ENCODE measurements around the gene FHL2. TPM values are rescaled to one million over a fixed set of nuclear protein-coding genes. Genes with fewer than 3 reads are reported as not detected.

Gene FHL2
- total RNA-seq, 1 experiment from 2014 or later, result 21.1 TPM

DNA sequence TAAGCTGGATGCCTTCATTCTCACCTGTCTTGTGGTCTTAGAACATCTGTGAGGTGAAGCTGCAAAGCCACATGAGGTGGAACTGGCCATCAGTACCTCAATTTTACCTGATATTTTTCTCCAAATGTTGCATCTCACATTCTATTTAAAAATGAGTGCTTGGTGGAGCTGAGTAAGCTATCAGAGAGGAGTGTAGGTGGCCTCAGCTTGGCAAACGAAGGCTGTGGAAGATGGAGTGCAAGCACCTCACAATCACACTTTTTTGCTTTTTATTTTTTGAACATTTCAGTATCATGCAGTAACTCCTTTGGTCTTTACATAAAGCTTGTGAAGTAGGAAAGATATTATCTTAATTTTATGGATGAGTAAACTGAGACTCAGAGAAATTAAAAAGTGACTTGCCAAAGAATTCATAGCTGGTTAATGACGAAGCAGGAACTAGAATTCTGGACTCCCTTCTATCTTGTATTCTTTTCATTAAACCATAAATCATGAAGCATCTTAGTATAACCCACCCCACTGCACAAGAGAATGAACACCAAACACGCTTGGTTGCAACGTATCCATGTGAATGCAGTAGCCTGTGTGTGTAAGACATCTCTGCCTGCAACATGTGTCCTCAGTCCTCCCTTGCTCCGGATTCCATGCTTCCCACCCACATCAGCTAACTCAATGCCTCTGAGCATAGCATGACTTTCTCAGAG lies 34.3 kb downstream of the FHL2 start:
- ChIA-PET CTCF (no interaction called here), POLR2A (interaction anchor here (0.8 kb wide), 1 partner anchor 32 kb away, joined by 3 read pairs; no protein-coding TSS in a partner anchor)
- Mint-ChIP-seq H3K27ac (no peak overlapping the region), H3K27me3 (ENCODE audit: low read depth) (no peaks in the 10 kb centered on the region), H3K4me3 (no peak overlapping the region), H3K4me1 (peaks cover under 1% of the 10 kb centered on the region; the same call in 1 of the 2 replicates), H3K9me3 (no peaks in the 10 kb centered on the region), H3K36me3 (peaks cover 35% of the 10 kb centered on the region)
- ATAC-seq (no peak), DNase-seq (ENCODE audit: low spot score) (no peak)
- TF ChIP-seq GABPB1 (CRISPR knock-in tag; IDR thresholded peaks at IDR 0.05) (no peak), ESRRA (CRISPR knock-in tag; IDR thresholded peaks at IDR 0.05; ENCODE audit: borderline replicate concordance) (no peak), NR2C2 (CRISPR knock-in tag; IDR thresholded peaks at IDR 0.05) (no peak), EMX1 (CRISPR knock-in tag; IDR thresholded peaks at IDR 0.05) (no peak), ZNF219 (CRISPR knock-in tag; IDR thresholded peaks at IDR 0.05; ENCODE audit: borderline replicate concordance) (no peak), ZNF423 (CRISPR knock-in tag; IDR thresholded peaks at IDR 0.05) (no peak), NFATC4 (CRISPR knock-in tag; IDR thresholded peaks at IDR 0.05) (no peak), SMAD4 (CRISPR knock-in tag; IDR thresholded peaks at IDR 0.05) (no peak), SOX15 (CRISPR knock-in tag; IDR thresholded peaks at IDR 0.05) (no peak)
- TF ChIP-seq, protein P1, sequence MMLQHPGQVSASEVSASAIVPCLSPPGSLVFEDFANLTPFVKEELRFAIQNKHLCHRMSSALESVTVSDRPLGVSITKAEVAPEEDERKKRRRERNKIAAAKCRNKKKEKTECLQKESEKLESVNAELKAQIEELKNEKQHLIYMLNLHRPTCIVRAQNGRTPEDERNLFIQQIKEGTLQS (CRISPR knock-in tag; conservative IDR thresholded peaks at IDR 0.05), result no peak
- TF ChIP-seq, protein P2, sequence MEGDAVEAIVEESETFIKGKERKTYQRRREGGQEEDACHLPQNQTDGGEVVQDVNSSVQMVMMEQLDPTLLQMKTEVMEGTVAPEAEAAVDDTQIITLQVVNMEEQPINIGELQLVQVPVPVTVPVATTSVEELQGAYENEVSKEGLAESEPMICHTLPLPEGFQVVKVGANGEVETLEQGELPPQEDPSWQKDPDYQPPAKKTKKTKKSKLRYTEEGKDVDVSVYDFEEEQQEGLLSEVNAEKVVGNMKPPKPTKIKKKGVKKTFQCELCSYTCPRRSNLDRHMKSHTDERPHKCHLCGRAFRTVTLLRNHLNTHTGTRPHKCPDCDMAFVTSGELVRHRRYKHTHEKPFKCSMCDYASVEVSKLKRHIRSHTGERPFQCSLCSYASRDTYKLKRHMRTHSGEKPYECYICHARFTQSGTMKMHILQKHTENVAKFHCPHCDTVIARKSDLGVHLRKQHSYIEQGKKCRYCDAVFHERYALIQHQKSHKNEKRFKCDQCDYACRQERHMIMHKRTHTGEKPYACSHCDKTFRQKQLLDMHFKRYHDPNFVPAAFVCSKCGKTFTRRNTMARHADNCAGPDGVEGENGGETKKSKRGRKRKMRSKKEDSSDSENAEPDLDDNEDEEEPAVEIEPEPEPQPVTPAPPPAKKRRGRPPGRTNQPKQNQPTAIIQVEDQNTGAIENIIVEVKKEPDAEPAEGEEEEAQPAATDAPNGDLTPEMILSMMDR (IDR thresholded peaks at IDR 0.05), result no peak
- TF ChIP-seq, protein P3, sequence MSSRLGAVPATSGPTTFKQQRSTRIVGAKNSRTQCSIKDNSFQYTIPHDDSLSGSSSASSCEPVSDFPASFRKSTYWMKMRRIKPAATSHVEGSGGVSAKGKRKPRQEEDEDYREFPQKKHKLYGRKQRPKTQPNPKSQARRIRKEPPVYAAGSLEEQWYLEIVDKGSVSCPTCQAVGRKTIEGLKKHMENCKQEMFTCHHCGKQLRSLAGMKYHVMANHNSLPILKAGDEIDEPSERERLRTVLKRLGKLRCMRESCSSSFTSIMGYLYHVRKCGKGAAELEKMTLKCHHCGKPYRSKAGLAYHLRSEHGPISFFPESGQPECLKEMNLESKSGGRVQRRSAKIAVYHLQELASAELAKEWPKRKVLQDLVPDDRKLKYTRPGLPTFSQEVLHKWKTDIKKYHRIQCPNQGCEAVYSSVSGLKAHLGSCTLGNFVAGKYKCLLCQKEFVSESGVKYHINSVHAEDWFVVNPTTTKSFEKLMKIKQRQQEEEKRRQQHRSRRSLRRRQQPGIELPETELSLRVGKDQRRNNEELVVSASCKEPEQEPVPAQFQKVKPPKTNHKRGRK (CRISPR knock-in tag; IDR thresholded peaks at IDR 0.05; ENCODE audit: borderline replicate concordance), result no peak
- TF ChIP-seq, protein P4, sequence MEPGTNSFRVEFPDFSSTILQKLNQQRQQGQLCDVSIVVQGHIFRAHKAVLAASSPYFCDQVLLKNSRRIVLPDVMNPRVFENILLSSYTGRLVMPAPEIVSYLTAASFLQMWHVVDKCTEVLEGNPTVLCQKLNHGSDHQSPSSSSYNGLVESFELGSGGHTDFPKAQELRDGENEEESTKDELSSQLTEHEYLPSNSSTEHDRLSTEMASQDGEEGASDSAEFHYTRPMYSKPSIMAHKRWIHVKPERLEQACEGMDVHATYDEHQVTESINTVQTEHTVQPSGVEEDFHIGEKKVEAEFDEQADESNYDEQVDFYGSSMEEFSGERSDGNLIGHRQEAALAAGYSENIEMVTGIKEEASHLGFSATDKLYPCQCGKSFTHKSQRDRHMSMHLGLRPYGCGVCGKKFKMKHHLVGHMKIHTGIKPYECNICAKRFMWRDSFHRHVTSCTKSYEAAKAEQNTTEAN (CRISPR knock-in tag; IDR thresholded peaks at IDR 0.05), result no peak
- TF ChIP-seq, protein P5, sequence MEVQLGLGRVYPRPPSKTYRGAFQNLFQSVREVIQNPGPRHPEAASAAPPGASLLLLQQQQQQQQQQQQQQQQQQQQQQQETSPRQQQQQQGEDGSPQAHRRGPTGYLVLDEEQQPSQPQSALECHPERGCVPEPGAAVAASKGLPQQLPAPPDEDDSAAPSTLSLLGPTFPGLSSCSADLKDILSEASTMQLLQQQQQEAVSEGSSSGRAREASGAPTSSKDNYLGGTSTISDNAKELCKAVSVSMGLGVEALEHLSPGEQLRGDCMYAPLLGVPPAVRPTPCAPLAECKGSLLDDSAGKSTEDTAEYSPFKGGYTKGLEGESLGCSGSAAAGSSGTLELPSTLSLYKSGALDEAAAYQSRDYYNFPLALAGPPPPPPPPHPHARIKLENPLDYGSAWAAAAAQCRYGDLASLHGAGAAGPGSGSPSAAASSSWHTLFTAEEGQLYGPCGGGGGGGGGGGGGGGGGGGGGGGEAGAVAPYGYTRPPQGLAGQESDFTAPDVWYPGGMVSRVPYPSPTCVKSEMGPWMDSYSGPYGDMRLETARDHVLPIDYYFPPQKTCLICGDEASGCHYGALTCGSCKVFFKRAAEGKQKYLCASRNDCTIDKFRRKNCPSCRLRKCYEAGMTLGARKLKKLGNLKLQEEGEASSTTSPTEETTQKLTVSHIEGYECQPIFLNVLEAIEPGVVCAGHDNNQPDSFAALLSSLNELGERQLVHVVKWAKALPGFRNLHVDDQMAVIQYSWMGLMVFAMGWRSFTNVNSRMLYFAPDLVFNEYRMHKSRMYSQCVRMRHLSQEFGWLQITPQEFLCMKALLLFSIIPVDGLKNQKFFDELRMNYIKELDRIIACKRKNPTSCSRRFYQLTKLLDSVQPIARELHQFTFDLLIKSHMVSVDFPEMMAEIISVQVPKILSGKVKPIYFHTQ (CRISPR knock-in tag; IDR thresholded peaks at IDR 0.05), result no peak

DNA sequence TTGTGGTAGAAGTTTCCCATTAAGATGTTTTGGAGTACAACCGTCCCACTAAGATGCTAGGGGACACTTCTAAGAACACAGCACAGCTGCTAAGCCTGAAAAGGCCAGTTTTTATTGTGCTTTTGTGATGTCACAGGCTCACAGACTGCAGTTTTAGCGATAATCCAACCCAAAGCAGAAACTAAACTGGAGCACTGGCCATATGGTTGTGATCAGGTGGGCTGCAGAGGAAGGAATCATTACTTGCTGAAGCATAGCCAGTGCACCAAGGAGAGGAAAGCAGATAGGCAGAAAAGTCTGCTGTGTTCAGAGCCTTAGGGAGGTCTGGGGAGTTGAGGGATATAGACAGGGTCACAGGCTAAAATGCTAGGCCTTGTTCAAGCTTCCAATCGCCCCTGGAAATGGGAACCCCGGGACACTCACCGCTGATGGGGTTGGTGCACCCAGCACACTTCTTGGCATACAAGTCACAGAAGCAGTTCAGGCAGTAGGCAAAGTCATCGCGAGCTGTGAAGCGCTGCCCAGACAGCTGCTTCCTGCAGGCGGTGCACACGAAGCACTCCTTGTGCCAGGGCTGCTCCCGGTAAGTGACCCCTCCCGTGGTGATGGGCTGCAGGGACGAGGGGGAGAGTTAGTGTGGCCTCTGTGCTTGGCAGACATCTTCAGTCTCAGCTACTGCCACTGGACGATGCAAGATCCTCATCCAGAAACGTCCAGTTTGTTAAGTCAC lies 35.8 kb downstream of the FHL2 start:
- ChIA-PET POLR2A (no interaction called here), CTCF (no interaction called here)
- TF ChIP-seq GABPB1 (CRISPR knock-in tag; IDR thresholded peaks at IDR 0.05) (no peak), NR1H2 (CRISPR knock-in tag; IDR thresholded peaks at IDR 0.05) (no peak)
- TF ChIP-seq, protein P6, sequence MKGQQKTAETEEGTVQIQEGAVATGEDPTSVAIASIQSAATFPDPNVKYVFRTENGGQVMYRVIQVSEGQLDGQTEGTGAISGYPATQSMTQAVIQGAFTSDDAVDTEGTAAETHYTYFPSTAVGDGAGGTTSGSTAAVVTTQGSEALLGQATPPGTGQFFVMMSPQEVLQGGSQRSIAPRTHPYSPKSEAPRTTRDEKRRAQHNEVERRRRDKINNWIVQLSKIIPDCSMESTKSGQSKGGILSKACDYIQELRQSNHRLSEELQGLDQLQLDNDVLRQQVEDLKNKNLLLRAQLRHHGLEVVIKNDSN (CRISPR knock-in tag; IDR thresholded peaks at IDR 0.05), result no peak
- Mint-ChIP-seq H3K27ac (no peak overlapping the region), H3K9me3 (no peaks in the 10 kb centered on the region), H3K36me3 (peaks cover 38% of the 10 kb centered on the region), H3K27me3 (ENCODE audit: low read depth) (no peaks in the 10 kb centered on the region), H3K4me3 (no peak overlapping the region), H3K4me1 (no peaks in the 10 kb centered on the region)
- ATAC-seq (no peak), DNase-seq (ENCODE audit: low spot score) (no peak)

Measured in WTC11 (cell line).